Mesenchymal stem cell (in vitro differentiated cells and primary cell): ENCODE measurements around the gene ARPC2.

Source experiments
- DNase-seq: peaks from one replicate; pipeline ENCODE4 v3.0.0-alpha.2; 2013
- H2AFZ ChIP-seq: one replicate; pipeline ENCODE4 v1.6.1; 2013; ENCODE audit warnings: low read depth, mild to moderate bottlenecking, control low read depth, inconsistent platforms, low read length, moderate library complexity
- H2AK5ac ChIP-seq: 2 replicates; pipeline ENCODE4 v1.6.1; 2013; ENCODE audit warnings: low read length, moderate library complexity, mild to moderate bottlenecking, inconsistent platforms; ENCODE audit not compliant: severe bottlenecking
- H2BK120ac ChIP-seq: one replicate; pipeline ENCODE4 v1.6.1; 2013; ENCODE audit warnings: low read depth, mild to moderate bottlenecking, inconsistent platforms, low read length, moderate library complexity
- H2BK12ac ChIP-seq, 2 experiments: one replicate each; pipeline ENCODE4 v1.6.1; 2013; ENCODE audit warnings: inconsistent platforms in 2 of 2, low read length in 2 of 2, mild to moderate bottlenecking in 2 of 2, moderate library complexity in 2 of 2, control low read depth in 1 of 2
- H2BK15ac ChIP-seq: one replicate; pipeline ENCODE4 v1.6.1; 2013; ENCODE audit warnings: mild to moderate bottlenecking, low read depth, inconsistent platforms; ENCODE audit not compliant: poor library complexity, severe bottlenecking
- H2BK5ac ChIP-seq: 2 replicates; pipeline ENCODE4 v1.6.1; 2013; ENCODE audit warnings: low read depth, mild to moderate bottlenecking, low read length, control low read depth, inconsistent platforms; ENCODE audit not compliant: poor library complexity, severe bottlenecking
- H3K14ac ChIP-seq, 2 experiments: one replicate each; pipeline ENCODE4 v1.6.1; 2013; ENCODE audit warnings: inconsistent platforms in 2 of 2, low read length in 2 of 2, control low read depth in 1 of 2, mild to moderate bottlenecking in 1 of 2, moderate library complexity in 1 of 2
- H3K18ac ChIP-seq, 2 experiments: one replicate each; pipeline ENCODE4 v1.6.1; 2013; ENCODE audit warnings: inconsistent platforms in 2 of 2, low read length in 2 of 2, control low read depth in 1 of 2, low read depth in 1 of 2, mild to moderate bottlenecking in 1 of 2
- H3K23ac ChIP-seq, 2 experiments: one replicate each; pipeline ENCODE4 v1.6.1; 2013; ENCODE audit warnings: inconsistent platforms in 2 of 2, low read length in 2 of 2, mild to moderate bottlenecking in 2 of 2, moderate library complexity in 2 of 2, control low read depth in 1 of 2
- H3K27ac ChIP-seq: 2 replicates; pipeline ENCODE4 v1.5.1; 2013; ENCODE audit warnings: mild to moderate bottlenecking, moderate library complexity, low read length, control low read depth, inconsistent platforms; ENCODE audit not compliant: poor library complexity, severe bottlenecking
- H3K27me3 ChIP-seq, 2 experiments: 2 replicates each; pipeline versions ENCODE4 v1.6.1 to v1.7.0; 2013; ENCODE audit warnings: low read length in 2 of 2, mild to moderate bottlenecking in 2 of 2, moderate library complexity in 2 of 2, control low read depth in 1 of 2, inconsistent platforms in 1 of 2; ENCODE audit not compliant: control insufficient read depth in 1 of 2, insufficient read depth in 1 of 2
- H3K36me3 ChIP-seq, 2 experiments: 2 replicates each; pipeline versions ENCODE4 v1.6.1 to v1.7.0; 2013; ENCODE audit warnings: low read length in 2 of 2, control low read depth in 1 of 2, inconsistent platforms in 1 of 2, low read depth in 1 of 2, mild to moderate bottlenecking in 1 of 2; ENCODE audit not compliant: insufficient read depth in 2 of 2, control insufficient read depth in 1 of 2
- H3K4ac ChIP-seq, 2 experiments: one replicate each; pipeline ENCODE4 v1.6.1; 2013; ENCODE audit warnings: inconsistent platforms in 2 of 2, low read length in 2 of 2, mild to moderate bottlenecking in 2 of 2, moderate library complexity in 2 of 2, control low read depth in 1 of 2, low read depth in 1 of 2
- H3K4me1 ChIP-seq: 2 replicates; pipeline ENCODE4 v1.6.1; 2013; ENCODE audit warnings: low read depth, low read length, control low read depth; ENCODE audit not compliant: control insufficient read depth, insufficient read depth
- H3K4me2 ChIP-seq: 2 replicates; pipeline ENCODE4 v1.6.1; 2013; ENCODE audit warnings: low read length, mild to moderate bottlenecking, inconsistent platforms; ENCODE audit not compliant: poor library complexity, severe bottlenecking
- H3K4me3 ChIP-seq, 2 experiments: 2 replicates each; pipeline versions ENCODE4 v1.5.1 to v1.7.0; 2013; ENCODE audit warnings: low read length in 2 of 2, mild to moderate bottlenecking in 2 of 2, control low read depth in 1 of 2, low read depth in 1 of 2; ENCODE audit not compliant: insufficient read depth in 1 of 2
- H3K79me1 ChIP-seq: replicated peaks from 2 replicates; pipeline ENCODE4 v1.6.1; 2013; ENCODE audit warnings: mild to moderate bottlenecking, control low read depth, low read length, inconsistent platforms; ENCODE audit not compliant: poor library complexity, severe bottlenecking
- H3K9ac ChIP-seq: 2 replicates; pipeline ENCODE4 v1.7.0; 2013; ENCODE audit warnings: mild to moderate bottlenecking, low read length, moderate library complexity
- H3K9me3 ChIP-seq: 2 replicates; pipeline ENCODE4 v1.7.0; 2013; ENCODE audit warnings: mild to moderate bottlenecking, low read length; ENCODE audit not compliant: control insufficient read depth
- H4K8ac ChIP-seq: one replicate; pipeline ENCODE4 v1.6.1; 2013; ENCODE audit warnings: inconsistent platforms, mild to moderate bottlenecking, low read length, moderate library complexity
- H4K91ac ChIP-seq: one replicate; pipeline ENCODE4 v1.6.1; 2013; ENCODE audit warnings: mild to moderate bottlenecking, low read length, inconsistent platforms
- WGBS: methylation state at CpG from one replicate; pipeline ENCODE4 v1.1.7; 2013; ENCODE audit warnings: mixed read lengths; 5-methylcytosine and 5-hydroxymethylcytosine counted together

Gene ARPC2

DNA sequence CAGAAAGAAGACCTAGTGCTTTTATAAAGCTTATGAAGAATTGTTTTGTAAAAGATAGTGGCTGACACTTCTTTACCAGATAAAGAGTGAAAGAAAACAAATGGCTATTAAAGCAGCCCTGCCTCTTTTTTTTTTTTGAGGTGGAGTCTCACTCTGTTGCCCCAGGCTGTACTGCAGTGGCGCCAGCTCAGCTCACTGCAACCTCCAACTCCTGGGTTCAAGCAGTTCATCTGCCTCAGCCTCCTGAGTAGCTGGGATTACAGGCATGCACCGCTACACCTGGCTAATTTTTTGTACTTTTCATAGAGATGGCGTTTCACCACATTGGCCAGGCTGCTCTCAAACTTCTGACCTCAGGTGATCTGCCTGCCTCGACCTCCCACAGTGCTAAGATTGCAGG, 12.9 kb downstream of the ARPC2 start:
- Histone ChIP-seq H3K23ac (no peak overlapping the region), H2BK15ac (no peak overlapping the region), H2AK5ac (no peak overlapping the region), H3K27ac (peak overlapping the region; percentile 58), H3K4me1 (peaks cover 8% of the 10 kb centered on the region), H2AFZ (no peak overlapping the region), H3K4me3 (no peak overlapping the region), H3K14ac (no peak overlapping the region), H2BK5ac (peak overlapping the region; percentile 5), H3K4ac (peak overlapping the region in 1 of 2 experiments; percentile 41), H3K36me3 (peaks cover 37 to 90% of the 10 kb centered on the region in 2 experiments), H3K27me3 (no peaks in the 10 kb centered on the region), H2BK120ac (no peak overlapping the region), H2BK12ac (no peak overlapping the region), H3K9me3 (no peaks in the 10 kb centered on the region), H4K8ac (no peak overlapping the region), H3K4me2 (no peak overlapping the region), H3K18ac (peak overlapping the region in 1 of 2 experiments; percentile 9), H3K9ac (peak overlapping the region; percentile 56), H4K91ac (no peak overlapping the region), H3K79me1 (peaks cover 4% of the 10 kb centered on the region)
- DNase-seq: peak; percentile 46
- WGBS: 77% methylated on average over 4 of the region's 4 CpGs

DNA sequence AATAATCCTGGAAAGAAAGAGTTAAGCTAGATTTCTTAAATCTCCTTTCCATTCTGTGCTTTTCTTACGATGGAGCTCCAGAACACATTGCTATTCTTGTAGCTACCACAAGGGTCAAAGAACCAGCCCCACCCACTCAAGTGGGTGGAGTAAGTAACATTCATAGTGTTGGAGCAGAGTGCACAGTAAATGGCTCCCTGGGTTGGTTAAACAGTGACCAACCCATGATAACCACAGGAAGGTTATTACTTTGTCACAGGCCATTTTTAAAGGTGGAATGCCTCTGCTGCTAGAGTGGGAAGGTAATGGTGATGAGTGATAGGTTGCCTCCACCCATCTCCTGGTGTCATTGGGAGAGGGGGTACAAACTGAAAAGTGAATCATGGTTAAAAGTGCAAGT, 13.9 kb downstream of the ARPC2 start:
- peaks cover 8% of the 10 kb centered on the region for H3K4me1 ChIP-seq
- no CpG with 5 or more reads among the region's 1 CpG for WGBS
- peak overlapping the region; percentile 14 for H3K27ac ChIP-seq

DNA sequence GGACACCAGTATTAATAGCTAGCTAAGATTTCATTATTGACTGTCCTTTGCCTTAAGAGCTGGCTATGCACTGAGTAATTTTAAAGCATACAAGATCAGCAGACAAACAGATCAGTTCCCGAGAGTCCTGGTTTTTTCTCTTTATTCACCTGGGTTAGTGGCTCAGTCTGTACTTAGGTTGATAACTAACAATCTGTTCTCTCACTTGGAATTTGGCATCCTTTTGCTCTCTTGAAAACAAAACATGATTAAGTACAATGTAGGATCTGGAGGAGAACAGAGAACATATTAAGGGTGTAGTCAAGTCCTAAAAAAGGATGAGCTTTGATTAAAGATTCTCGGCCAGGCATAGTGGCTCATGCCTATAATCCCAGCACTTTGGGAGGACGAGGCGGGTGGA, 16.6 kb downstream of the ARPC2 start:
- Histone ChIP-seq H3K4me2 (no peak overlapping the region), H3K36me3 (peaks cover 48 to 94% of the 10 kb centered on the region in 2 experiments), H4K8ac (no peak overlapping the region), H3K14ac (no peak overlapping the region), H3K79me1 (peaks cover 11% of the 10 kb centered on the region), H3K27ac (no peak overlapping the region), H2BK12ac (no peak overlapping the region), H3K4me1 (peaks cover 8% of the 10 kb centered on the region), H3K4ac (no peak overlapping the region), H2AFZ (no peak overlapping the region), H3K23ac (no peak overlapping the region), H3K4me3 (no peak overlapping the region), H2BK120ac (no peak overlapping the region), H2AK5ac (no peak overlapping the region), H3K9me3 (no peaks in the 10 kb centered on the region), H4K91ac (no peak overlapping the region), H3K9ac (no peak overlapping the region), H2BK15ac (no peak overlapping the region), H2BK5ac (no peak overlapping the region), H3K27me3 (no peaks in the 10 kb centered on the region), H3K18ac (no peak overlapping the region)
- WGBS: 95% methylated on average over 4 of the region's 4 CpGs
- DNase-seq: no peak

More for the DNA sequence above, 13.9 kb downstream of the ARPC2 start:
- H3K79me1 ChIP-seq: peaks cover 9% of the 10 kb centered on the region
- no peak overlapping the region for H3K23ac ChIP-seq
- peak overlapping the region; percentile 18 for H3K9ac ChIP-seq
- no peak overlapping the region for H3K4ac ChIP-seq
- no peak overlapping the region for H3K4me2 ChIP-seq
- no peak overlapping the region for H2AFZ ChIP-seq
- no peak overlapping the region for H2BK12ac ChIP-seq
- H3K18ac ChIP-seq: peak overlapping the region in 1 of 2 experiments; percentile 23
- H2BK15ac ChIP-seq: no peak overlapping the region
- H4K8ac ChIP-seq: no peak overlapping the region
- H3K36me3 ChIP-seq: peaks cover 46 to 90% of the 10 kb centered on the region in 2 experiments
- H2BK5ac ChIP-seq: no peak overlapping the region
- H3K27me3 ChIP-seq: no peaks in the 10 kb centered on the region
- DNase-seq: peak; percentile 64
- H2AK5ac ChIP-seq: no peak overlapping the region
- H3K9me3 ChIP-seq: no peaks in the 10 kb centered on the region
- H2BK120ac ChIP-seq: no peak overlapping the region
- H4K91ac ChIP-seq: no peak overlapping the region
- H3K4me3 ChIP-seq: no peak overlapping the region
- no peak overlapping the region for H3K14ac ChIP-seq

DNA sequence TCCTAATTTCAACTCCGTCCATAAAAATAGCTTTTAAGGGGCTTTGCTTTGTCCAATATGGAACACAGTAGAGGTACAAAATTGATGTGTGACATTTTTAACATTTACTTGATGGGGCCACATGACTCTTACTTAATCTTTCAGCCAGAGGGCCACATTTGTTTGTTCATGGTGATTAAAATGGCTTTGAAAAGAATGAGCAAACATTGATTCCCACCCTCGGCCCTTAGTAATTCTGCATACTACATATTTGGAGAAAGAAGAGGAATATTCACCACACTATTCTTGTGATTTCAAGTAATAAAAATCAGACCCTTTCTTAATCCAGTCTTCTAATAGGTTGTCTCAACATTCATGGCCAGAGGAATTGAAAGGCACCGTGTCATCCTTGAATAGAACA, 17.5 kb downstream of the ARPC2 start:
- no peak overlapping the region for H3K4me3 ChIP-seq
- no peak overlapping the region for H2BK5ac ChIP-seq
- peaks cover 13% of the 10 kb centered on the region for H3K79me1 ChIP-seq
- 100% methylated on average over 1 of the region's 3 CpGs for WGBS
- H2BK120ac ChIP-seq: no peak overlapping the region
- no peak overlapping the region for H2BK15ac ChIP-seq
- no peak overlapping the region for H3K9ac ChIP-seq
- H3K23ac ChIP-seq: no peak overlapping the region
- peaks cover 51 to 95% of the 10 kb centered on the region in 2 experiments for H3K36me3 ChIP-seq
- H3K18ac ChIP-seq: no peak overlapping the region
- DNase-seq: no peak
- H2AFZ ChIP-seq: no peak overlapping the region
- H2AK5ac ChIP-seq: no peak overlapping the region
- no peaks in the 10 kb centered on the region for H3K9me3 ChIP-seq
- H3K27me3 ChIP-seq: no peaks in the 10 kb centered on the region
- H3K4ac ChIP-seq: no peak overlapping the region
- H3K14ac ChIP-seq: no peak overlapping the region
- H3K4me1 ChIP-seq: peaks cover 8% of the 10 kb centered on the region
- no peak overlapping the region for H4K8ac ChIP-seq
- no peak overlapping the region for H3K27ac ChIP-seq
- no peak overlapping the region for H4K91ac ChIP-seq
- H2BK12ac ChIP-seq: no peak overlapping the region
- H3K4me2 ChIP-seq: no peak overlapping the region
